GM19043 (cell line): ENCODE data around the gene HCAR1.
A peak's percentile ranks its signal among the peaks of the same experiment; 100 is the strongest.
"Not testable (repeated sequence)": the region's sequence is repeated elsewhere in the genome, so short reads cannot be mapped to it uniquely, and the experiment has no call there.

Experiments used
- ATAC-seq: cut with Tn5 transposase; IDR thresholded peaks from one replicate; pipeline ENCODE4 v1.9.1; 2021; ENCODE audit warnings: low read depth; ENCODE audit not compliant: unreplicated experiment

Gene HCAR1

GRCh38 chr12:122730215-122731014 is at the start of gene HCAR1:
HCAR1 (minus strand) TSS chr12:122730844; CDS start chr12:122730339, 505 bp downstream.
- ATAC-seq, result no peak

- no peak for ATAC-seq
Observed at GRCh38 chr12:122757568-122757967, 26.9 kb upstream of the HCAR1 start.

- ATAC-seq, result no peak
Observed at GRCh38 chr12:122754790-122755189, 24.1 kb upstream of the HCAR1 start.

- ATAC-seq, result no peak
Observed at GRCh38 chr12:122753319-122753650, 22.6 kb upstream of the HCAR1 start.

- ATAC-seq, result peak; percentile 90
Observed at GRCh38 chr12:122752464-122753318, 22.0 kb upstream of the HCAR1 start, which contains the start of gene DENR. DENR (plus strand) TSS chr12:122752824; CDS start chr12:122753702, 878 bp downstream.

GRCh38 chr12:122750781-122751515 is 20.3 kb upstream of the HCAR1 start:
- ATAC-seq, result not testable (repeated sequence)

- no peak for ATAC-seq
Observed at GRCh38 chr12:122749569-122750332, 19.1 kb upstream of the HCAR1 start.

- no peak for ATAC-seq
Observed at GRCh38 chr12:122747224-122748135, 16.8 kb upstream of the HCAR1 start.

GRCh38 chr12:122743895-122744525 is 13.4 kb upstream of the HCAR1 start:
- no peak for ATAC-seq

- no peak for ATAC-seq
Observed at GRCh38 chr12:122740351-122740750, 9.7 kb upstream of the HCAR1 start.

- no peak for ATAC-seq
Observed at GRCh38 chr12:122738571-122738970, 7.9 kb upstream of the HCAR1 start.

GRCh38 chr12:122732611-122733010 is 2.0 kb upstream of the HCAR1 start:
- ATAC-seq, result no peak

GRCh38 chr12:122732170-122732569 is 1.5 kb upstream of the HCAR1 start:
- ATAC-seq, result no peak

- ATAC-seq, result no peak
Observed at GRCh38 chr12:122729583-122730214, 945 bp downstream of the HCAR1 start.

- no peak for ATAC-seq
Observed at GRCh38 chr12:122726080-122726558, 4.5 kb downstream of the HCAR1 start.

- ATAC-seq, result no peak
Observed at GRCh38 chr12:122725452-122726079, 5.1 kb downstream of the HCAR1 start.

- peak; percentile 37 for ATAC-seq
Observed at GRCh38 chr12:122724641-122725243, 5.9 kb downstream of the HCAR1 start.
